ENCODE results near the gene QRICH1.
"Not testable (repeated sequence)": the region's sequence is repeated elsewhere in the genome, so short reads cannot be mapped to it uniquely, and the experiment has no call there.

The QRICH1 gene

DNA sequence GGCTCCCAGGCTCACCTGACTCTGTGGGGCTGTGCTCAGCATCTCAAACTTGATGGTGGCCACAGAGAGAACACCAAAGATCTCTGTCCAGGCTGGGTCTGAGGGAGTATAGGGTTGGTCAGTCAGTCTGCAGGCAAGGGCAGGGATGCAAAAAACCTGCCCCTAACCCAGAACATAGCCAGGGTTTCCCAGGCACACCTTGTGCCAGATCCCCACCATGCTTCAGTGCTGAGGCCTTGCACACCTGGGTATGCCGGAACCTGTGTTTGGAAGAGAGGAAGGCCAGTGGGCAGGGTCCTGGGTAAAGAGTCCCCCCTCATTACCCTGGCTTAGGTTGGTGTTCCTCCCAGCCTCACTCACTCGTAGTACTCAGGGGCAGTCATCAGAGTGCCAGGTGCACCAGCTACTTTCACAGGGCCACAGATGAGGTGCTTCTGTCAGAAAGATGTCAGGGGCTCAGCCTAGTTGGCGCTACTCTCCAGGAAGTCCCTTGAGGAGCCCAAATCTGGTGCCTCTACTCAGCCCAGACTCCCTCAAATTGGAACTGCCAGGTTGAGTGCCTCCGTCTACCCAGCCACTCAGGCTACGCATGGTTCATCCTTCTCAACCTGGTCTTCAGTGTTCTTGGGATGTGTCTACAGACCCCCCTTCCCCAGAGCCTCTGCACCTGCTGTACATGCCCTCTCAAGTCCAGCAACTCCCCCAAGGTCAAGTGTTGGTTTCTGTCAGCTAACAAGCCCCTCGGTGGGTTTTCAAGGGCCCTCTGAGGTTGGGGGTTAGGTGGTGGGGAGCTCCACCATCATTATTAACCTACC is 77.2 kb downstream of the QRICH1 start:
- no peak for DNase-seq

DNA sequence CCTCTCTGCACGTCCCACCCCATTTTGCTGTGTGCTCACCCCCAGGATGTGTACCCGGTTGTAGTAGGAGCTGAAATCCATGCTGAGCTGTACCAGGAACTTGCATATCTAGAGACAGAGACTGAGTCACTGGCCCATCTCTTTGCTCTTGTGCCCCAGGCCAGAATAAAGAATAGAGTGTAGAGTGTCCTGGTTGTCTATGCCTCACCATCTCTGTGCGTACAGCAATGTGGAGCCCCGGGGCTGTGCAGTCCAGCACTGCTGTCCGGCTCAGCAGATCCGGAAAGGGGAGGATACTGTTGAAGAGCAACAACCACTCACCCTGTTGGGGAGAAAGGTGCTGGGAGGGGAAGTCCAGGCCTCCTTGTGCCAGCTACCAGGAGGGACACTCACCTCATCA is 78.1 kb downstream of the QRICH1 start:
- no peak for DNase-seq

GRCh38 chr3:49015072-49015471 is 78.8 kb downstream of the QRICH1 start:
- no peak for DNase-seq

DNA sequence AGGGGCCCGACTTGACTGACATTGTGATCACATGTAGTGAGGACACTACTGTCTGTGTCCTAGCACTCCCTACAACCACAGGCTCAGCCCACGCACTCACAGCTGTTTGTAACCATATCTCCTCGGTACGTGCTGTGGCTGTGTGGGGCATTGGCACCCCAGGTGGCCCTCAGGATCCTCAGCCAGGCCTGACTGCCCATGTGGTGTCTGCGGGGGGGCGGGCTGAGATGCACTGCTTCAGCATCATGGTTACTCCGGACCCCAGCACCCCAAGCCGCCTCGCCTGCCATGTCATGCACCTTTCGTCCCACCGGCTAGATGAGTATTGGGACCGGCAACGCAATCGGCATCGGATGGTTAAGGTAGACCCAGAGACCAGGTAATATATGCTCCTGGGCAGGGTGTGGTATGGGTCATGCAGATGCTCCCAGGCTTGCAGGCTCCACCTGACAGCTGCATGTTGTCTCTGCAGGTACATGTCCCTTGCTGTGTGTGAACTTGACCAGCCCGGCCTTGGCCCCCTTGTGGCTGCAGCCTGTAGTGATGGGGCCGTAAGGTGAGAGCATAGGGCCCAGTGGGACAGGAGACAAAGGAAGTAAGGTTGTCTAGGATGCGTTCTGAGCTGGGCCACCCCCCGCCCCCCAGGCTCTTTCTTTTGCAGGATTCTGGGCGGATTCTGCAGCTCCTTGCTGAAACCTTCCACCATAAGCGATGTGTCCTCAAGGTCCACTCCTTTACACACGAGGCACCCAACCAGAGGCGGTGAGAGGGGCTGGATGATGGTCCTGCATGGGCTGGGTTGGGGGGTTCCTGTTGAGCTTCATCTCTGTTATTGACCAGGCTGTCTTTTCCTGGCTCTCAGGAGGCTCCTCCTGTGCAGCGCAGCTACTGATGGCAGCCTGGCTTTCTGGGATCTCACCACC is 79.9 kb downstream of the QRICH1 start:
- DNase-seq = peak; percentile 50

DNA sequence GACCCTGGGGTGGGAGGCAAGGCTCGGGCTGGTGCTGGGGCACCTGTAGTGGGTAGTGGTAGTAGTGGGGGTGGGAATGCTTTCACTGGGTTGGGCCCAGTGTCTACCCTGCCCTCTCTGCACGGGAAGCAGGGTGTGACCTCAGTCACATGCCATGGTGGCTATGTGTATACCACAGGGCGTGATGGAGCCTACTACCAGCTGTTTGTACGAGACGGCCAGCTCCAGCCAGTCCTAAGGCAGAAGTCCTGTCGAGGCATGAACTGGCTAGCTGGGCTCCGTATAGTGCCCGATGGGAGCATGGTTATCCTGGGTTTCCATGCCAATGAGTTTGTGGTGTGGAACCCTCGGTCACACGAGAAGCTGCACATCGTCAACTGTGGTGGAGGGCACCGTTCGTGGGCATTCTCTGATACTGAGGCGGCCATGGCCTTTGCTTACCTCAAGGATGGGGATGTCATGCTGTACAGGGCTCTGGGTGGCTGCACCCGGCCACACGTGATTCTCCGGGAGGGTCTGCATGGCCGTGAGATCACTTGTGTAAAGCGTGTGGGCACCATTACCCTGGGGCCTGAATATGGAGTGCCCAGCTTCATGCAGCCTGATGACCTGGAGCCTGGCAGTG is 80.6 kb downstream of the QRICH1 start:
- DNase-seq = no peak

DNA sequence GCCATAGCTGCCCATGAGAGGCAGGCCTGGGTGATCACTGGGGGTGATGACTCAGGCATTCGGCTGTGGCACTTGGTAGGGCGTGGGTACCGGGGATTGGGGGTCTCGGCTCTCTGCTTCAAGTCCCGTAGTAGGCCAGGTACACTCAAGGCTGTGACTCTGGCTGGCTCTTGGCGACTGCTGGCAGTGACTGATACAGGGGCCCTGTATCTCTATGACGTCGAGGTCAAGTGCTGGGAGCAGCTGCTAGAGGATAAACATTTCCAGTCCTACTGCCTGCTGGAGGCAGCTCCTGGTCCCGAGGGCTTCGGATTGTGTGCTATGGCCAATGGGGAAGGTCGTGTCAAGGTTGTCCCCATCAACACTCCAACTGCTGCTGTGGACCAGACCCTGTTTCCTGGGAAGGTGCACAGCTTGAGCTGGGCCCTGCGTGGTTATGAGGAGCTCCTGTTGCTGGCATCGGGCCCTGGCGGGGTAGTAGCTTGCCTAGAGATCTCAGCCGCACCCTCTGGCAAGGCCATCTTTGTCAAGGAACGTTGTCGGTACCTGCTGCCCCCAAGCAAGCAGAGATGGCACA is 81.3 kb downstream of the QRICH1 start:
- DNase-seq = no peak

GRCh38 chr3:49009396-49009795 is 84.5 kb downstream of the QRICH1 start:
- DNase-seq = no peak

DNA sequence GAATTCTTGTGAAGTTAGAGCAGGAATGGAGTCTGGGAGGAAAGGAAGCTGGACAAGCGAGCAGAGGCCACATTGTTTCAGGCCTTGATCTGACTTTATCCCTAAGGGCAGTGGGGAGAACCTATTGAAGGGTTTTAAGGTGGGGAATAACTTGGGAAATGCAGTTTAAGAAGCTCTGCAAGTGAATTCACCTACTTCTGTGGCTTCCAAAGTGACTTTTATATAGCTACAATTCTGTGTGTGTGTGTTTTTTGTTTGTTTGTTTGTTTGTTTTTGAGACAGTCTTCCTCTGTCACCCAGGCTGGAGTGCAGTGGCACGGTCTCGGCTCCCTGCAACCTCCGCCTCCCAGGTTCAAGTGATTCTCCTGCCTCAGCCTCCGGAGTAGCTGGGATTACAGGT is 85.2 kb downstream of the QRICH1 start:
- not testable (repeated sequence) for DNase-seq

DNA sequence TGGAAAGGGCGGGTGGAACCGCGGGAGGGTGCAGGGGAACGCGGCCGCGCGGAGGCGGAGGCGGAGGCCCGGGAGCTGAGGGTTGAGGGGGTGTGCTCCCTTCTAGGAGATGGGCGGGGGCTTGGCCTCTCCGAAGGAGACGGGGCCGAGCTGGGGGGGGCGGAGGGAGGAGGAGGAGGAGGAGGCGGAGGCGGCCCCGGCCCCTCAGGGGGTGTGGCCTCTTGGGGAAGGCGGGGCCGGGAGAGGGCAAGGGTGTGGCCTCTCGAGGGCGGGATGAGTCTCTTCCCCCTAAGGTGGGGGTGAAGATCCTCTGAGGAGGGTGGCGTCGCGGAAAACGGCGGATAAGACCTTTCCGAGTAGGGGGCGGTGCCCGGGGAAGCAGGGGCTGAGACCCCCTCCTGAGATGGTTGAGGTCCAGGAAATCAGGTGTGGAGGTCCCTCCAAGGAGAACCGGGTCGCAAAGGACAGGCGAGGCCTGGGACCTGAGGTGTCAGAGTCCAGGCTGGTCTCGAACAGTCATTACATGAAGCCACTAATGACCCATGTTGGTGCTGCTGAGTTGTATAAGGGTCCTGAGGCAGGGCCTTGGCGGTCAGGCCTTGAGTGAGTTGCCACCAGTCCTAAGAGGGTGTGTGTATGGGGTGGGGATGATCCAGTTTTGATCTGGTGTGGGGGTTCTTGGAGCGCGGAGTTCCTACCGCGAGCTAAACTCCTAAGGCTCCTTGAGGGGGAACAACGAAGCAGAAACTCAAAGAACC is 85.9 kb downstream of the QRICH1 start:
- peak; percentile 83 for DNase-seq

- peak; percentile 93 for DNase-seq
Measured at GRCh38 chr3:49007068-49007770, 86.7 kb downstream of the QRICH1 start, which contains the start of gene WDR6. Gene WDR6, plus strand, starts transcription at chr3:49007391. Its CDS starts 41 bp downstream, at chr3:49007432.

- peak; percentile 37 for DNase-seq
Measured at GRCh38 chr3:49006408-49007067, 87.3 kb downstream of the QRICH1 start.

GRCh38 chr3:49005998-49006397 is 87.9 kb downstream of the QRICH1 start:
- no peak for DNase-seq

DNA sequence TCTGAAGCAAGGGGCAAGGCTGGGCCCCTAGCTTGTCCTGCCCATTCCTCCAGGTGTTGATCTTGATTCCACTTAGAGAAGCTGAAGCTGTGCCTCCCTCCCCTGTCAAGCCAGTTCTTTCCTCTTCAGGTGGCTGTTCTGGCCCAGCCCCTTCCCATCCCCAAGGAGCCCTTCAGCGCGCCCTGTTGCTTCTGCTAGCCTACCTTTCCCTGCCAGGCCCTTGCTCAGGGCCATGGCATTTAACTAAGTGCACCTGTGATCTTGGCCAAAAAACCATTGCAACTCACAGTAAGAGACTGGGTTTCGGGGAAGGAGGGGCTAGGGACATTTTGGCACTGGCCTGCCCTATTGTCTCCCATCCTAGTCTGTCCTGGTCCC is 88.6 kb downstream of the QRICH1 start:
- DNase-seq = no peak

DNA sequence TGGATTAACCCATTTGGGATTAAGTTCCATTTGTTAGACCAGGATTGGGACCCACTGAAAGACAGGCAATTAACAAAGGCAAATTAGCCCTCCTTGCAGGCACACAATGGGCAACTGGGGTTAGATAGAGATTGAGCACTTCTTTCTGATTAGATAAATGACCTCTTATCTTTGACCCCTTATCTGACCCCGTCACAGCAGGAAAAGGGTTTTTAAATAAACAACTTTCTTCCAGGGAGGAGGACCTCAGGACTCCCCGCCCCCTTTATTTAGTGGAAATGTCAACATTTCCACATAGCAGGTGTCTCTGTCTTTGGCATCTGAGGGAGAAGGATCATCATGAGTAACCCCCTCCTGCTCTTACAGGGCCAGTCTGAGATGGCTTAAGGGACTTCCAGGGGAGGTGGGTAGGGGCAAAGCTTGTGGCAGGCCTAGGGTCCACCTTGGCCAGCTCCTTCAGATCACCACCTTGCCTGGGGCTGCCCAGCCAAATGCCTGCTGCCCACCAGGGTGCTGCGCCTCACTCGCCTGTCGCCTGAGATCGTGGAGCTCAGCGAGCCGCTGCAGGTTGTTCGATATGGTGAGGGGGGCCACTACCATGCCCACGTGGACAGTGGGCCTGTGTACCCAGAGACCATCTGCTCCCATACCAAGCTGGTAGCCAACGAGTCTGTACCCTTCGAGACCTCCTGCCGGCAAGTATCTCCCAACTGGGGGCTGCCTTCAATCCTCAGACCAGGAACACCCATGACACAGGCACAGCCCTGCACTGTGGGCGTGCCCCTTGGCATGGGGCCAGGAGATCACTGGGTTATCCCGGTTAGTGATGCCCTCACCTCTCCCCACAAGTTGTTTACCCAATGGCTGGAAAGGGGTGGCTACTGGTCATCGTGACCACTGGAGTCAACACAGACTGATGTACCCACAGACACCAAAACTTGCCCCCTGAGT is 89.2 kb downstream of the QRICH1 start:
- no peak for DNase-seq

DNA sequence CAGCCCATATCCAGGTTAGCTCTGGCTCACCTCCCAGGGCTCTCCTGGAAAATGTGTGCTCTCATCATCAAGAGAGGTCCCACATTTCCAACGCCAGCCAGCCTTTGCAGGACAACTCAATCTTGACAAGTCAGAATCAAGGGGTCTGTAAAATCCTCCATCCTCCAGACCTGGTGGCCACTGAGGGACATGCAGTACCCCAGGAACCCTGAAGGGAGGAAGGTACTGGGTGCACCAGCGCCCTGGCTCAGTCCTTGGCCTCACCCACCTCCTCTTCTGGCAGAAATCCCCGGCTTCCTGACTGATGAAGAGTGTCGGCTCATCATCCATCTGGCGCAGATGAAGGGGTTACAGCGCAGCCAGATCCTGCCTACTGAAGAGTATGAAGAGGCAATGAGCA is 92.7 kb downstream of the QRICH1 start:
- no peak for DNase-seq

DNA sequence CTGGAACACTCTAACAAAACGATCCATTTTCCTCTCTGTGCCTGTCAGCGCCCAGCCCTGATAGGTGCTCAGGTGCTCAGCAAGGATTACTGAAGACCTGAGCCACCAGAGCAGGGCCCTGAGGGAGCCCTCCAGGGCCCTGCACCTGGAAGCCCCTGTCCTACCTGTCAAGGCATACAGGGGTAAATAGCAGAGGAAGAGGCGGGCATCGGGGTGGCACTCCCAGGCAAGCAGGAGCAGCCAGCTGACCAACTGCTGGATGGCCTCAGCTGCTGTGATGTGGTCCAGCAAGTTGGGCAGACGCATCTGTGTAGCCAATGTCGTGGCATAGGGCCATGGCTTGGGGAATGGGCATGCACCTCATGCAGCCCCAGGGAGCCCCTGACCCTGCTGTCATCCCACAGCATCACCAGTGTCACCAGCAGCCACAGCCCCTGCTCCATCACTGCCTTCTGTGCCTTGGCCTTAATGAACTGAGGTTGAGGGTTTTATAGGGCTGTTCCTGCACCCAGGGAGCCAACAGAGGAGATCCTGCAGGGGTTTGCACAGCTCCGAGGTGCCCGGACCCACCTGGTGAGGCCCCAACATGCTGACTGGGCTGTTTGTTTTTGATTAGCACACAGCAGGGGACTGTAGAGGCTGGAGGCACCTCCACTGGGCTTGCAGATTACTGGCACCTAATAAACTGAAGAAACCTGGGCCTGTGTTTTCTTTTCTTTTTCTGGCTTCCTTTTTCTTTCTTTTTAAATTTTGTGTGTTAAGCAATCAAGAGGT is 94.6 kb downstream of the QRICH1 start:
- DNase-seq = no peak

GRCh38 chr3:48997714-48998637 is 95.9 kb downstream of the QRICH1 start:
- DNase-seq = no peak

GRCh38 chr3:48997102-48997635 is 96.7 kb downstream of the QRICH1 start:
- no peak for DNase-seq

Measured in suppressor macrophage treated with lipopolysaccharide for 4 hours (primary cell).